Measurements from ENCODE around the gene MRPS25.
"Not testable (repeated sequence)": the region's sequence is repeated elsewhere in the genome, so short reads cannot be mapped to it uniquely, and the experiment has no call there.

The MRPS25 gene

DNA sequence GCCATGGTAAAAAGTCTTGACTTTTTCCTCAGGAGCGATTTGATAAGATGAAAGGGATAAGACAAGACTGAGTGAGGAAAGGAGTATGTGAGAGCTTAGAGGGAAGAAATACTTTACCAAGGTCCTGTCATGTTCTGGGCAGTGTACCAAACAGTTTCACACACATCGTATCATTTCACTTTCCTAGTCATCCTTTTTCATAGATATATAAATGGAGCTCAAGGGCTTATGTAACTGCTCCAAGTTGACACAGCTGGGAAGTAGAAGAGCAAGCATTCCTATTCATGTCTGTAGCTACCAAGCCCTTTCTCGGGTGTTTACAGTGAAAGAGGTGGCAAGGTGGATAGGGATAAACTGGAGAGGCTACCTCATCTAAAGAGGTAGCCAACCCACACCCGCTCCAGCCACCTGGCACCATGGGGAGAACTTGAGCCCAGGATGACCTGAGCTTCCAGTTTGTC lies 57.4 kb downstream of the MRPS25 start:
- DNase-seq (ENCODE audit: low read depth, low spot score), result no peak

DNA sequence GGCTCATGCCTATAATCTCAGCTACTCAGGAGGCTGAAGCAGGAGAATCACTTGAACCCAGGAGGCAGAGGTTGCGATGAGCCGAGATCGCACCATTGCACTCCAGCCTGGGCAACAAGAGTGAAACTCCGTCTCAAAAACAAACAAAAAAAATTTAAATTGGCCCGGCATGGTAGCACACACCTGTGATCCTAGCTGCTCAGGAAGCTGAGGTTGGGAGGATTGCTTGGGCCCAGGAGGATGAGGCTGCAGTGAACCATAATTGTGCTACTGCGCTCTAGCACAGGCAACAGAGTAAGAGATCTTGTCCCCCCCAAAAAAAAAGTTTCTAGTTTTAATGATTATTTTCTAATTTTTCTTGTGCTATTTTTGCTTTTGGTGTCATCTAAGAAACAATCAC lies 65.9 kb downstream of the MRPS25 start:
- not testable (repeated sequence) for H3K4me3 ChIP-seq (ENCODE audit: low read length)
- peak; percentile 15 for DNase-seq (ENCODE audit: low read depth, low spot score)

More for the DNA sequence above, 57.4 kb downstream of the MRPS25 start:
- H3K4me3 ChIP-seq (ENCODE audit: low read length), result no peak overlapping the region
